GM06990 (cell line): ENCODE data around the gene SLC29A2.

Source experiments
- DNase-seq: peaks from one replicate; pipeline ENCODE4 v3.0.0-alpha.2; 2011; ENCODE audit not compliant: insufficient read length; ENCODE audit errors: extremely low read depth
- H3K27me3 ChIP-seq: replicated peaks from 2 replicates; pipeline ENCODE4 v1.6.0; 2011; ENCODE audit warnings: low read length; ENCODE audit not compliant: control insufficient read depth, insufficient read depth
- H3K36me3 ChIP-seq: 2 replicates; pipeline ENCODE4 v1.5.1; 2011; ENCODE audit warnings: low read length; ENCODE audit not compliant: control insufficient read depth, insufficient read depth
- H3K4me3 ChIP-seq: replicated peaks from 2 replicates; pipeline ENCODE4 v1.5.1; 2011; ENCODE audit warnings: low read depth, mild to moderate bottlenecking, control low read depth, low read length
- TF ChIP-seq, protein P1 (sequence below): IDR thresholded peaks from 2 replicates; pipeline ENCODE4 v1.5.1; 2011; ENCODE audit warnings: low read length, control low read depth, mild to moderate bottlenecking, inconsistent platforms; ENCODE audit not compliant: insufficient read depth, poor library complexity, severe bottlenecking

The SLC29A2 gene, protein sequence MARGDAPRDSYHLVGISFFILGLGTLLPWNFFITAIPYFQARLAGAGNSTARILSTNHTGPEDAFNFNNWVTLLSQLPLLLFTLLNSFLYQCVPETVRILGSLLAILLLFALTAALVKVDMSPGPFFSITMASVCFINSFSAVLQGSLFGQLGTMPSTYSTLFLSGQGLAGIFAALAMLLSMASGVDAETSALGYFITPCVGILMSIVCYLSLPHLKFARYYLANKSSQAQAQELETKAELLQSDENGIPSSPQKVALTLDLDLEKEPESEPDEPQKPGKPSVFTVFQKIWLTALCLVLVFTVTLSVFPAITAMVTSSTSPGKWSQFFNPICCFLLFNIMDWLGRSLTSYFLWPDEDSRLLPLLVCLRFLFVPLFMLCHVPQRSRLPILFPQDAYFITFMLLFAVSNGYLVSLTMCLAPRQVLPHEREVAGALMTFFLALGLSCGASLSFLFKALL

DNA sequence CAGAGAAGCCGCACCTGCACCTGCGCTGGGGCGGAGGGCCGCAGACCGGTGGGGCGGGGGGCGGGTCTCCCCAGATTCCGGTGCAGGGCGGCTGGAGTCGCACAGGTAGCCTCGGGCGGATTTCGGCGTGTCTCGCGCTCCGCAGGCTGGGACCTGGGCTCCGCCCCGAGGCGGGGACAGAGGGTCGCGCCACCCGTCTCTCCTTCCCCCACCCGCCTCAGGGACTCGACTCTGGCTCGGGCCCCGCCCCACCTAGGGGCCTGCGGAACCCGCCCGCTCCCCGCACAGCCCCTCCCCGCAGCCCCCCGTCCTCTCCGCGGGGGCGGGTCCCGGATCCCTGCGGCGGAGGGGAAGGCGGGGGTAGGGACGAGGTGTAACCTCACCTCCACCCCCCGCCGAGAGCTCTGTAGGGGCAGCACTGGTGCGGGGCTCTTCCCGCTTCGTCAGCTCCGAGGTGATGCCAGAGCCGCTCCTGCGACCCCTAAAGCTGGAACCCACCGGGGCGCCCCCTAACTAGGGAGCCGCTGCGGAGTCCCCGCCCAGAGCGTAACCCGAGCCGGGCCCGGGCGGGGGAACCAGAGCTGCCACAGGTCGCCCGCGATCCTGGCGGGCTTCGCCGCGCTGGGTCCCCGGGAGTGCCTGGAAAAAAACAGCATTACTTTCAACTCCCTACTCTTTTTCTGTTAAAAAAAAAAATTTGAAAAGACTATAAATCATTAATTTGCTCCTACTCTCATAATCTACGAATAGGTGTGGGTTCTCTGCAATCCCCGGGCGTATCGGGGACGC, at the start of gene SLC29A2:
SLC29A2 (minus strand) TSS at position 134 of the 789 bp plus-strand sequence. CDS start 169 bp downstream, outside the sequence.
- DNase-seq, result peak; percentile 90
- Histone ChIP-seq H3K4me3 (peak within 1 kb of the TSS; percentile 89), H3K27me3 (no peaks in the 10 kb centered on the region), H3K36me3 (peaks cover 8% of the 10 kb centered on the region)
- TF ChIP-seq, protein P1, sequence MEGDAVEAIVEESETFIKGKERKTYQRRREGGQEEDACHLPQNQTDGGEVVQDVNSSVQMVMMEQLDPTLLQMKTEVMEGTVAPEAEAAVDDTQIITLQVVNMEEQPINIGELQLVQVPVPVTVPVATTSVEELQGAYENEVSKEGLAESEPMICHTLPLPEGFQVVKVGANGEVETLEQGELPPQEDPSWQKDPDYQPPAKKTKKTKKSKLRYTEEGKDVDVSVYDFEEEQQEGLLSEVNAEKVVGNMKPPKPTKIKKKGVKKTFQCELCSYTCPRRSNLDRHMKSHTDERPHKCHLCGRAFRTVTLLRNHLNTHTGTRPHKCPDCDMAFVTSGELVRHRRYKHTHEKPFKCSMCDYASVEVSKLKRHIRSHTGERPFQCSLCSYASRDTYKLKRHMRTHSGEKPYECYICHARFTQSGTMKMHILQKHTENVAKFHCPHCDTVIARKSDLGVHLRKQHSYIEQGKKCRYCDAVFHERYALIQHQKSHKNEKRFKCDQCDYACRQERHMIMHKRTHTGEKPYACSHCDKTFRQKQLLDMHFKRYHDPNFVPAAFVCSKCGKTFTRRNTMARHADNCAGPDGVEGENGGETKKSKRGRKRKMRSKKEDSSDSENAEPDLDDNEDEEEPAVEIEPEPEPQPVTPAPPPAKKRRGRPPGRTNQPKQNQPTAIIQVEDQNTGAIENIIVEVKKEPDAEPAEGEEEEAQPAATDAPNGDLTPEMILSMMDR, result no peak

DNA sequence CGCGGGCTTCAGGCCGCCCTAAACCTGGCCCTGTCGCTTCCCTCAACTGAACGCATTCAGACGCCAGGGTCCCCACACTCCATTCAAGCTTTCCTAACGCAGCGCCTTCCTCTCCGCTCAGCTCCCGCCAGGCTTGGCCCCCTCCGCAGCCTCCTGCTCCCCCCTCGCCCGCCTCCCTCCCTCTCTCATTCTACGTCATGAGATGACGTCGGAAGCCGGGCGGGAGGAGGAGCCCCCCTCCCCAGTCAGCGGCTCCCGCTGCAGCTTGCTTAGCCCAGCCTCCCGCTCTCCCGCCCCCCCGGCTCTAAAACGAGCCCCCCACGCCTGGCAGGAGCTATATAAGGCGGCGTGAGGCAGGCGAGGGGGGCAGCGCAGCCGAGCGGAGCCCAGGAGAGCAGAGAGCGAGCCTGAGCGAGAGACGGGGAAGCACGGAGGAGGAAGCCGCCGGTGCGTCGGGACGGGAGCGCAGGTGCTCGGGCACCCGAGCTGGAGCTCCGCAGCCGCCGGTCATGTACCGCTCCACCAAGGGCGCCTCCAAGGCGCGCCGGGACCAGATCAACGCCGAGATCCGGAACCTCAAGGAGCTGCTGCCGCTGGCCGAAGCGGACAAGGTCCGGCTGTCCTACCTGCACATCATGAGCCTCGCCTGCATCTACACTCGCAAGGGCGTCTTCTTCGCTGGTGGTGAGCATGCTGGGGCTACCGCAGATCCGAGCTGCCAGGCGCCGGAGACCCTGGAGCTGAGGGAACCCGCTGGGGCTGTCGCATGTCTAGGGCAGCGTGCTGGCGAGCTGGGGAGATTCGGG, 49.3 kb upstream of the SLC29A2 start, which contains the start of gene NPAS4:
NPAS4 (plus strand) TSS at position 365 of the 806 bp plus-strand sequence; CDS start at position 510, 145 bp downstream.
- TF ChIP-seq, protein P1, result no peak
- H3K36me3 ChIP-seq, result no peaks in the 10 kb centered on the region
- H3K4me3 ChIP-seq, result no peak within 1 kb of the TSS
- DNase-seq, result no peak
- peaks cover 1% of the 10 kb centered on the region for H3K27me3 ChIP-seq

DNA sequence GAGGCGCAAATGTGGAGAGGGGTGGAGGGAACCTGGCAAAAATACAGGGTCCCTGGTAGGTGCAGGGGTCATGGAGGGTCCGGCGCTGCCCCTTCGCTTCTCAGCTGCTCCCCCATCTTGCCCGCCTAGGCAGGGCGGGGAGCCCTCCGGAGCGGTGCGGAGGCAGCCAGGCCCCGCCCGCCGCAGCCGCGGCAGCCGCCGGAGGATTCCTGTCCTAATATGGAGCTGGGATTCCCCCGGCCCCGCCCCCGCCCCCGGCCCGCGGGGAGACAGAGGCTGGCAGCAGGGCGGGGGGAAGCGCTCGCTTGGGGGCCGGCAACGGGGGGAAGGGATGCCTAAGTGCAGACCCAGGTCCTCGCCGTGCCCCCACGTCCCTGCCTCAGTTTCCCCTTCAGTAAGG, 48.3 kb upstream of the SLC29A2 start:
- TF ChIP-seq, protein P1, result no peak
- H3K36me3 ChIP-seq, result no peaks in the 10 kb centered on the region
- H3K4me3 ChIP-seq, result no peak overlapping the region
- H3K27me3 ChIP-seq, result peaks cover 2% of the 10 kb centered on the region
- DNase-seq, result no peak

DNA sequence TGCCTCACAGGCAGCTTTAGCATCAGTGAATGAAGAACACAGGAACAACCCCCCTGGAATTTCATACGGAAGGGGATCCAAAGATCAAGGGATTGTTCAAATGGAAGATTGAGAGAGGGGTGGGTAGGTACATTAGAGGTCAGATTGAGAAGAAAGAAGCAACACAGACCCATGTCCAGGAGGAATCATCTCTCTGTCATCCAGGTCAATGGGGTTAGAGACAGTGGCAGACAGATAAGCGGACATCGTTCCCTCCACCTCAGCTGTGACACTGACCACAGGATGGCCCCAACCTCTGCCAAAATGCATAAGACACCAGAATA, 47.4 kb upstream of the SLC29A2 start:
- Histone ChIP-seq H3K36me3 (no peaks in the 10 kb centered on the region), H3K27me3 (peaks cover 2% of the 10 kb centered on the region), H3K4me3 (no peak overlapping the region)
- TF ChIP-seq, protein P1, result no peak
- no peak for DNase-seq

DNA sequence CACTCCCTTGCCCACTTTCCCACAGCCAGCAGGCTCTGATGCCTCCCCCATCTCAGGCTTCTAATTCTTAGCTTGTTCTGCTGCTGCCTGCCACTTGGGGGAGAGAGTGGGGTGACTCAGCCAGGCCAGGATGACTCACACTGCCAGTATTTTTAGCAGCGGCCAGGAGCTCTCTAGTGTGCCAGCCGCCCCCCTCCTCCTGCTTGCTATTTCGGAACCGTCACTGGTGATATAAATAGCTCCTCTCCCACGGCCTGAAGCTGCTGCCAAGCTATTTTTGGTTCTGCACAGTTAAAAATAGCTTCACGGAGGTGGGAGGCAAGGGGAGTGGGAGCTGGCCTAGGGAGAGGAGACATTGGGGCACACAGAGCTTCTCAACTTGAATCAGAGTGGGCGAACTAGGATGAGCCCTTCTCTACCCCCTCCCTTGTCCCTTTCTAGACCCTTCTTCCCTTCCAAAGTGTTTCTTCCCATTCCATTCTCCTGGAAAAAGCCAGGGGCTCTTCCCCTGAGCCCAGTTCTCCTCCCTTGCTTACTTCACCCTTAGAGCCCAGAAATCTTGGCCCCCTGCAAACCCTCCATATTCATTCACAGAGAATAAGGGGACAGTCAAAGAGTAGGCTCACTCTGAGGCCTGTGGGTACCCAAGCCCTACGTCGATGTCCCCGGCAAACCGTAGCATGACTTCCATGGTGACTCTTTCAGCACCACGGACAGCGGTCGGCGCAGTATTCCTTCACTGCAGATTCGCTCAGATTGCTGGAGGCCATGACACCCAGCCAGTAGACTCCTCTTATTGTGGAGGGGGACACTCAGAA, 46.8 kb upstream of the SLC29A2 start:
- Histone ChIP-seq H3K4me3 (no peak overlapping the region), H3K27me3 (peaks cover 2% of the 10 kb centered on the region), H3K36me3 (no peaks in the 10 kb centered on the region)
- TF ChIP-seq, protein P1, result peak; percentile 45
- DNase-seq, result peak; percentile 26
